Heart right ventricle (tissue), 16 donors: ENCODE data around the gene OR6C2. TPM values are rescaled to one million over a fixed set of nuclear protein-coding genes. Genes with fewer than 3 reads are reported as not detected.
"Not testable (repeated sequence)": the region's sequence is repeated elsewhere in the genome, so short reads cannot be mapped to it uniquely, and the experiment has no call there.

Experiments
- ATAC-seq, 8 donors: fragments of 200-7000 bp; cut with Tn5 transposase; one replicate each; pipeline ENCODE4 v1.9.1; 2020; ENCODE audit warnings: mild to moderate bottlenecking in 8 of 8, moderate library complexity in 8 of 8, moderate number of reproducible peaks in 1 of 8
- DNase-seq, 2 donors: peaks; one replicate each; pipeline ENCODE4 v3.0.0-alpha.2; 2020
- H3K27ac ChIP-seq, 10 donors: fragments of 200-600 bp; sonication (generic) in 2 of 10; one replicate each; pipeline versions ENCODE4 v1.5.0 to v1.8.0; 2020 to 2022; ENCODE audit warnings: mild to moderate bottlenecking in 3 of 10
- H3K27me3 ChIP-seq, 7 donors: fragments of 200-600 bp; one replicate each; pipeline ENCODE4 v1.8.0; 2021 to 2022; ENCODE audit warnings: mild to moderate bottlenecking in 2 of 7
- H3K36me3 ChIP-seq, 9 donors: fragments of 200-600 bp; sonication (generic) in 1 of 9; one replicate each; pipeline versions ENCODE4 v1.5.0 to v1.8.0; 2020 to 2022; ENCODE audit warnings: mild to moderate bottlenecking in 2 of 9
- H3K4me1 ChIP-seq, 9 donors: fragments of 200-600 bp; sonication (generic) in 1 of 9; one replicate each; pipeline versions ENCODE4 v1.5.0 to v1.8.0; 2020 to 2022; ENCODE audit warnings: mild to moderate bottlenecking in 4 of 9
- H3K4me3 ChIP-seq, 10 donors: fragments of 200-600 bp; sonication (generic) in 2 of 10; one replicate each; pipeline versions ENCODE4 v1.5.0 to v1.8.0; 2020 to 2022; ENCODE audit warnings: mild to moderate bottlenecking in 7 of 10, moderate library complexity in 2 of 10
- H3K9me3 ChIP-seq, 11 donors: fragments of 200-600 bp in 10 of 11; sonication (generic) in 2 of 11; one replicate each; pipeline versions ENCODE4 v1.5.0 to v1.8.0; 2013 to 2022; ENCODE audit warnings: mild to moderate bottlenecking in 2 of 11, control low read depth in 1 of 11, moderate library complexity in 1 of 11
- WGBS, 2 donors: extraction: QIAGEN DNeasy Blood & Tissue Kit; methylation state at CpG; one replicate each; pipeline ENCODE4 v1.1.7; 2013; ENCODE audit warnings: inconsistent platforms in 1 of 2; 5-methylcytosine and 5-hydroxymethylcytosine counted together
- intact Hi-C, 10 donors: fragments of 100-400 bp; cut with DNase I; formaldehyde crosslinking; loops; one replicate each; pipeline versions ENCODE4 v1.11.1 to v1.14.2; 2022
- polyA plus RNA-seq, 2 donors: library from polyadenylated mRNA; stranded (reverse); fragments of 200-250 nt; gene quantifications; one replicate each; pipeline ENCODE4 v1.2.3, GENCODE V29; 2013
- total RNA-seq, 10 donors: library from RNA; stranded (reverse); fragmentation: NEBNext Ultra II Directional in 3 of 10; extraction: Animal tissue kit (Norgen Biotek cat#: 25700) in 3 of 10; gene quantifications; one replicate each; pipeline versions ENCODE4 v1.2.1 to v1.2.4, GENCODE V29; 2021 to 2023
- TF ChIP-seq, protein P1 (sequence below), 9 donors: fragments of 200-600 bp; sonication (generic) in 2 of 9; IDR thresholded peaks; one replicate each; pipeline versions ENCODE4 v1.5.0 to v1.8.0; 2021 to 2022; ENCODE audit warnings: antibody characterized with exemption in 9 of 9, mild to moderate bottlenecking in 5 of 9, moderate library complexity in 1 of 9
- donor health status: Arrhythmogenic right ventricular cardiomyopathy.
- donor health status: ischemic (EF 13 %, LVEDD 7.1; RV severe dilation, severe dysfunction).
- donor health status: healthy with polysubstance abuse.
- donor health status: DM: no; HTN: yes; CAD: no.
- donor health status: DM: no; HTN: no; CAD: no.
- donor health status: ischemic (EF 25% LVEDD 6.9; RV normal size, moderate dysfunction).
- donor health status: ischemic (EF 25% LVEDD 5.7; RV mildly dilated, moderate dysfunction).
- donor health status: healthy.
- donor health status: DM: yes; HTN: yes; CAD: no.
- donor health status: Ischemic cardiomyopathy.
- donor health status: ischemic (EF 35%, LVEDD 5.7; RV mildly dilated, moderate dysfunction).
- donor health status: nonischemic (EF 11% LVEDD 7.7; RV severe dilation, severe dysfunction).
- donor health status: DM: yes; HTN: yes; CAD: no.
- donor health status: PGD.
- donor health status: ischemic (EF 29% LVEDD 5.4; RV normal size, mild dysfunction).
- donor health status: nonischemic (EF 23%, LVEDD 6.1; RV moderate dilation, normal function).

The OR6C2 gene
- total and polyA plus RNA-seq, 12 donors: not detected

GRCh38 chr12:55428331-55429243, 15.3 kb upstream of the OR6C2 start:
- TF ChIP-seq, protein P1, sequence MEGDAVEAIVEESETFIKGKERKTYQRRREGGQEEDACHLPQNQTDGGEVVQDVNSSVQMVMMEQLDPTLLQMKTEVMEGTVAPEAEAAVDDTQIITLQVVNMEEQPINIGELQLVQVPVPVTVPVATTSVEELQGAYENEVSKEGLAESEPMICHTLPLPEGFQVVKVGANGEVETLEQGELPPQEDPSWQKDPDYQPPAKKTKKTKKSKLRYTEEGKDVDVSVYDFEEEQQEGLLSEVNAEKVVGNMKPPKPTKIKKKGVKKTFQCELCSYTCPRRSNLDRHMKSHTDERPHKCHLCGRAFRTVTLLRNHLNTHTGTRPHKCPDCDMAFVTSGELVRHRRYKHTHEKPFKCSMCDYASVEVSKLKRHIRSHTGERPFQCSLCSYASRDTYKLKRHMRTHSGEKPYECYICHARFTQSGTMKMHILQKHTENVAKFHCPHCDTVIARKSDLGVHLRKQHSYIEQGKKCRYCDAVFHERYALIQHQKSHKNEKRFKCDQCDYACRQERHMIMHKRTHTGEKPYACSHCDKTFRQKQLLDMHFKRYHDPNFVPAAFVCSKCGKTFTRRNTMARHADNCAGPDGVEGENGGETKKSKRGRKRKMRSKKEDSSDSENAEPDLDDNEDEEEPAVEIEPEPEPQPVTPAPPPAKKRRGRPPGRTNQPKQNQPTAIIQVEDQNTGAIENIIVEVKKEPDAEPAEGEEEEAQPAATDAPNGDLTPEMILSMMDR (IDR thresholded peaks at IDR 0.05): no peak
- WGBS, 2 donors: 21 to 26% methylated on average over 1 of the region's 1 CpG
- Histone ChIP-seq H3K9me3 (no peaks in the 10 kb centered on the region), H3K4me1 (no peaks in the 10 kb centered on the region), H3K4me3 (no peak overlapping the region), H3K27ac (no peak overlapping the region), H3K36me3 (no peaks in the 10 kb centered on the region), H3K27me3 (peaks cover 0 to 5% (median 0%) of the 10 kb centered on the region in 7 donors)
- DNase-seq: no peak
- intact Hi-C loops: no loop called here
- ATAC-seq: no peak

DNA sequence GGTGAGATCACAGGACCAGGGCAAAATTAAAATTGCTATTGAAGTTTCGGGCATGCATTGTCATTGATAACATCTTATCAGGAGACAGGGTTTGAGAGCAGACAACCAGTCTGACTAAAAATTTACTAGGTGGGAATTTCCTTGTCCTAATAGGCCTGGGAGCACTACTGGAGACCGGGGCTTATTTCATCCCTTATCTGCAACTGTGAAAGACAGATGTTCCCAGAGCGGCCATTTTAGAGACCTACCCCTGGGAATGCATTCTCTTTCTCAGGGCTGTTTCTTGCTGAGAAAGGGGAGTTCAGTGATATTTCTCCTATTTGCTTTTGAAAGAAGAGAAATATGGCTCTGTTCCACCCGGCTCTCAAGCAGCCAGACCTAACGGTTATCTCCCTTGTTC, 2.6 kb upstream of the OR6C2 start:
- ATAC-seq, DNase-seq, H3K4me3 ChIP-seq, H3K27ac ChIP-seq, intact Hi-C loops, H3K27me3 ChIP-seq, H3K4me1 ChIP-seq, H3K36me3 ChIP-seq: not testable (repeated sequence)
- peaks cover 0 to 27% (median 4%) of the 10 kb centered on the region in 11 donors for H3K9me3 ChIP-seq
- 75 to 92% methylated on average over 5 of the region's 5 CpGs for WGBS, 2 donors

DNA sequence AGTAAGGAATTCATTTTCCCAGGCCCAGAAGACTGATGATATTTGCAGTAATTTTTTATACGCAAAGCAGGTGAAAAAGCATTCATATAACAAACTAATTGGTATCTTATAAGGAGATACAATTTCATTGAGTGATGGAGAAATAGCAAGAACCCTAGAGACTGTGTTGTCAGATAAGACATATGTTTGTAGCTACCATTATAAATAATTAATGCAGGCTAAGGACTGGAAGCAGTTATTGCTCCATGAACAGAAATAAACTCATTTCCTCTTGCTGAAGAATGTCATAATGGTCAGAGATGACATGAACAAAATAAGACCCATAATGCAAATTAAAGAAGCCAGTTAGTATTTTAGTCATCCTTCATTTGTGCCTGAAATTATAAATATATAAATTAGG, 1.5 kb downstream of the OR6C2 start:
- ATAC-seq (no peak), DNase-seq (no peak)
- Histone ChIP-seq H3K36me3 (no peaks in the 10 kb centered on the region), H3K4me1 (no peaks in the 10 kb centered on the region), H3K27me3 (peaks cover 0 to 6% (median 0%) of the 10 kb centered on the region in 7 donors), H3K9me3 (peaks cover 0 to 20% (median under 1%) of the 10 kb centered on the region in 11 donors), H3K27ac (no peak overlapping the region), H3K4me3 (no peak overlapping the region)
- 91 to 94% methylated on average over 1 of the region's 1 CpG for WGBS, 2 donors
- intact Hi-C loops: no loop called here
- TF ChIP-seq, protein P1 (IDR thresholded peaks at IDR 0.05): no peak

GRCh38 chr12:55446326-55446725, 2.5 kb downstream of the OR6C2 start:
- TF ChIP-seq, protein P1 (IDR thresholded peaks at IDR 0.05): peak in 1 of 9 donors; percentile 18
- H3K4me1 ChIP-seq: no peaks in the 10 kb centered on the region
- WGBS, 2 donors: 84 to 86% methylated on average over 5 of the region's 5 CpGs

DNA sequence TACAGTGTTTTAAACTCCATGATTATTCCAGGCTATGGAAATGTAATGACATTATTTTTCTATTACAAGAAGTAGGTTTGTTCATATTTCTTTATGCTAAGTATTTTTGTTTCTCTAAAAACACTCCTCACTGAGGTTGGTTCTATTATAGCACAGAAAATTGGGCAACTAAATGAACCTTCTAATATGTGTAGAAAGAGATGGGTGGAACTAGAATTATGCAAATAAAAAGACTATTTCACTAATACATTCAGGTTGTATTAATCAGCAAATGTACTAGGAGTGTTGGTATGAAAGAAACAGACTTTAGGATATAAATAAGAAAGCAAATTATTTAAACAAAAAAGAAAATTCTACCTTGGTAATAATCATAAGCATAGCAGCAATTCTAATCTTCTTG, 4.9 kb downstream of the OR6C2 start:
- TF ChIP-seq, protein P1 (IDR thresholded peaks at IDR 0.05): no peak
- no peaks in the 10 kb centered on the region for H3K9me3 ChIP-seq
- H3K4me1 ChIP-seq: no peaks in the 10 kb centered on the region
- no peak overlapping the region for H3K4me3 ChIP-seq
- peaks cover 0 to 11% (median 0%) of the 10 kb centered on the region in 7 donors for H3K27me3 ChIP-seq
- no peak for DNase-seq
- no peaks in the 10 kb centered on the region for H3K36me3 ChIP-seq
- no peak overlapping the region for H3K27ac ChIP-seq
- intact Hi-C loops: no loop called here
- no peak for ATAC-seq

More at GRCh38 chr12:55446326-55446725, 2.5 kb downstream of the OR6C2 start:
- no peak for ATAC-seq
- H3K9me3 ChIP-seq: peaks cover 0 to 10% (median 0%) of the 10 kb centered on the region in 11 donors
- no peak overlapping the region for H3K4me3 ChIP-seq
- H3K36me3 ChIP-seq: no peaks in the 10 kb centered on the region
- no peak overlapping the region for H3K27ac ChIP-seq
- intact Hi-C loops: no loop called here
- peaks cover 0 to 11% (median 0%) of the 10 kb centered on the region in 7 donors for H3K27me3 ChIP-seq
- no peak for DNase-seq

DNA sequence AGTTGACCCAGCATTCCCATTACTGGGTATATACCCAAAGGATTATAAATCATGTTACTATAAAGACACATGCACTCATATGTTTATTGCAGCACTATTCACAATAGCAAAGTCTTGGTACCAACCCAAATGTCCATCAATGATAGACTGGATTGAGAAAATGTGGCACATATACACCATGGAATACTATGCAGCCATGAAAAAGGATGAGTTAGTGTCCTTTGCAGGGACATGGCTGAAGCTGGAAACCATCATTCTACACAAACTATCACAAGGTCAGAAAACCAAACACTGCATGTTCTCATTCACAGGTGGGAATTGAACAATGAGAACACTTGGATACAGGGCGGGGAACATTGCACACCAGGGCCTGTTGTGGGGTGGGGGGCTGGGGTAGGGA, 21.1 kb downstream of the OR6C2 start:
- H3K4me3 ChIP-seq, DNase-seq, intact Hi-C loops, ATAC-seq, H3K36me3 ChIP-seq, H3K27me3 ChIP-seq, H3K27ac ChIP-seq, H3K4me1 ChIP-seq: not testable (repeated sequence)
- H3K9me3 ChIP-seq: peaks cover 0 to 21% (median 0%) of the 10 kb centered on the region in 11 donors
- WGBS, 2 donors: 93 to 97% methylated on average over 1 of the region's 1 CpG
